Naive thymus-derived CD4-positive, alpha-beta T cell (primary cell): ENCODE data around the gene NTRK2. TPM values are rescaled to one million over a fixed set of nuclear protein-coding genes. Genes with fewer than 3 reads are reported as not detected.

Experiments
- ATAC-seq: fragments of 150-1000 bp; cut with Tn5 transposase; 2 replicates; pipeline ENCODE4 v1.10.0; 2021; ENCODE audit warnings: mild to moderate bottlenecking, moderate library complexity
- CTCF ChIA-PET: fragments of 350-600 bp; sonication (Branson Sonifier 250); formaldehyde crosslinking; loops from one replicate; lab custom pipeline; 2021; ENCODE audit warnings: antibody characterized with exemption; lab: Charles Lee
- POLR2A ChIA-PET: fragments of 350-600 bp; sonication (Branson Sonifier 250); formaldehyde crosslinking; loops from one replicate; lab custom pipeline; 2021; ENCODE audit warnings: antibody characterized with exemption, inconsistent platforms; lab: Charles Lee
- DNase-seq, 9 donors: peaks; one replicate each; pipeline versions ENCODE4 v3.0.0 to v3.0.0-alpha.2; 2020 to 2022; ENCODE audit warnings: mixed read lengths in 1 of 9
- H3K27ac ChIP-seq: one replicate; pipeline ENCODE4 v1.7.0; 2013; ENCODE audit warnings: mild to moderate bottlenecking, low read depth, low read length, moderate library complexity
- H3K27me3 ChIP-seq, 2 donors: one replicate each; pipeline ENCODE4 v1.7.0; 2013; ENCODE audit warnings: low read length in 2 of 2, mild to moderate bottlenecking in 2 of 2, moderate library complexity in 2 of 2; ENCODE audit not compliant: control insufficient read depth in 2 of 2, insufficient read depth in 2 of 2
- H3K36me3 ChIP-seq, 3 experiments: 1 replicate in 2 of 3; 2 replicates in 1 of 3; pipeline ENCODE4 v1.7.0; 2013; ENCODE audit warnings: low read length in 3 of 3, mild to moderate bottlenecking in 3 of 3, moderate library complexity in 1 of 3; ENCODE audit not compliant: insufficient read depth in 3 of 3, control insufficient read depth in 2 of 3
- H3K4me1 ChIP-seq, 2 donors: one replicate each; pipeline ENCODE4 v1.7.0; 2013; ENCODE audit warnings: low read length in 2 of 2, mild to moderate bottlenecking in 2 of 2, moderate library complexity in 1 of 2; ENCODE audit not compliant: control insufficient read depth in 2 of 2, insufficient read depth in 2 of 2
- H3K4me3 ChIP-seq: 2 replicates; pipeline ENCODE4 v1.7.0; 2013; ENCODE audit warnings: mild to moderate bottlenecking, low read length
- H3K9me3 ChIP-seq, 3 experiments: 1 replicate in 2 of 3; 2 replicates in 1 of 3; pipeline ENCODE4 v1.7.0; 2013; ENCODE audit warnings: low read length in 3 of 3; ENCODE audit not compliant: control insufficient read depth in 2 of 3
- H3K27ac Mint-ChIP-seq, 9 donors: one replicate each; pipeline ENCODE4 v1.8.0; 2020 to 2022; ENCODE audit warnings: mixed read lengths in 9 of 9, mild to moderate bottlenecking in 8 of 9, moderate library complexity in 5 of 9, inconsistent platforms in 2 of 9
- H3K27me3 Mint-ChIP-seq, 5 donors: one replicate each; pipeline ENCODE4 v1.8.0; 2021 to 2022; ENCODE audit warnings: mixed read lengths in 5 of 5, mild to moderate bottlenecking in 1 of 5
- H3K36me3 Mint-ChIP-seq, 5 donors: one replicate each; pipeline ENCODE4 v1.8.0; 2020 to 2022; ENCODE audit warnings: mixed read lengths in 5 of 5, mild to moderate bottlenecking in 3 of 5, inconsistent platforms in 1 of 5
- H3K4me1 Mint-ChIP-seq, 7 donors: one replicate each; pipeline ENCODE4 v1.8.0; 2020 to 2022; ENCODE audit warnings: mixed read lengths in 7 of 7, mild to moderate bottlenecking in 3 of 7, inconsistent platforms in 1 of 7
- H3K4me3 Mint-ChIP-seq, 10 donors: one replicate each; pipeline ENCODE4 v1.8.0; 2020 to 2022; ENCODE audit warnings: mild to moderate bottlenecking in 10 of 10, mixed read lengths in 10 of 10, moderate library complexity in 6 of 10, inconsistent platforms in 2 of 10
- H3K9me3 Mint-ChIP-seq, 11 donors: one replicate each; pipeline ENCODE4 v1.8.0; 2020 to 2022; ENCODE audit warnings: mixed read lengths in 11 of 11, mild to moderate bottlenecking in 4 of 11, inconsistent platforms in 1 of 11, moderate library complexity in 1 of 11
- intact Hi-C, 2 donors: fragments of 100-400 bp; cut with micrococcal nuclease; formaldehyde crosslinking; loops; one replicate each; pipeline ENCODE4 v1.15.1; 2023
- polyA plus RNA-seq, 2 donors: library from polyadenylated mRNA; unstranded; fragments of 300-500 nt; fragmentation: Illumina TruSeq; gene quantifications; one replicate each; pipeline ENCODE4 v1.2.3, GENCODE V29; 2021
- total RNA-seq, 6 experiments: library from RNA in 5 of 6; stranded (reverse) in 5 of 6; gene quantifications; 1 replicate in 5 of 6; 2 replicates in 1 of 6; pipeline ENCODE4 v1.2.3 and lab custom pipeline; 2021 to 2026

NTRK2 gene
- total and polyA plus RNA-seq, 7 experiments from 2014 or later: 0.07 to 1.2 TPM; not detected in 5

- no peak overlapping the region for H3K27ac ChIP-seq
- no peak overlapping the region for H3K4me3 Mint-ChIP-seq
- H3K4me1 ChIP-seq: no peaks in the 10 kb centered on the region
- H3K36me3 Mint-ChIP-seq: peaks cover 0 to 7% (median 0%) of the 10 kb centered on the region in 5 donors
- H3K36me3 ChIP-seq: no peaks in the 10 kb centered on the region
- POLR2A ChIA-PET: no interaction called here
- no peaks in the 10 kb centered on the region for H3K9me3 Mint-ChIP-seq
- no peak overlapping the region for H3K4me3 ChIP-seq
- H3K27me3 Mint-ChIP-seq: peaks cover 0 to 15% (median 8%) of the 10 kb centered on the region in 5 donors
- no peak for ATAC-seq
- CTCF ChIA-PET: no interaction called here
- DNase-seq: no peak
- H3K9me3 ChIP-seq: no peaks in the 10 kb centered on the region
- H3K27me3 ChIP-seq: no peaks in the 10 kb centered on the region
- intact Hi-C loops: no loop called here
- no peak overlapping the region for H3K27ac Mint-ChIP-seq
- peaks cover 0 to 45% (median 0%) of the 10 kb centered on the region in 7 donors for H3K4me1 Mint-ChIP-seq
Observed at GRCh38 chr9:84754881-84755280, 85.4 kb downstream of the NTRK2 start.

- H3K27me3 Mint-ChIP-seq: peaks cover 0 to 15% (median 8%) of the 10 kb centered on the region in 5 donors
- Histone ChIP-seq H3K36me3 (no peaks in the 10 kb centered on the region), H3K4me1 (no peaks in the 10 kb centered on the region), H3K27ac (no peak overlapping the region), H3K4me3 (no peak overlapping the region), H3K27me3 (no peaks in the 10 kb centered on the region), H3K9me3 (no peaks in the 10 kb centered on the region)
- CTCF ChIA-PET: no interaction called here
- no peak for DNase-seq
- H3K36me3 Mint-ChIP-seq: peaks cover 0 to 7% (median 0%) of the 10 kb centered on the region in 5 donors
- H3K4me3 Mint-ChIP-seq: no peak overlapping the region
- intact Hi-C loops: no loop called here
- no peak for ATAC-seq
- H3K4me1 Mint-ChIP-seq: peaks cover 0 to 44% (median 0%) of the 10 kb centered on the region in 7 donors
- POLR2A ChIA-PET: no interaction called here
- H3K27ac Mint-ChIP-seq: peak overlapping the region in 1 of 9 donors; percentile 50
- H3K9me3 Mint-ChIP-seq: no peaks in the 10 kb centered on the region
Observed at GRCh38 chr9:84755380-84755779, 85.9 kb downstream of the NTRK2 start.

- Histone ChIP-seq H3K4me3 (no peak overlapping the region), H3K36me3 (no peaks in the 10 kb centered on the region), H3K27ac (no peak overlapping the region), H3K4me1 (no peaks in the 10 kb centered on the region), H3K9me3 (no peaks in the 10 kb centered on the region), H3K27me3 (no peaks in the 10 kb centered on the region)
- Mint-ChIP-seq H3K27me3 (peaks cover 0 to 17% (median 13%) of the 10 kb centered on the region in 5 donors), H3K4me3 (no peak overlapping the region), H3K27ac (no peak overlapping the region), H3K4me1 (peaks cover 0 to 47% (median 0%) of the 10 kb centered on the region in 7 donors), H3K9me3 (peaks cover 0 to 2% (median 0%) of the 10 kb centered on the region in 11 donors), H3K36me3 (peaks cover 0 to 10% (median 0%) of the 10 kb centered on the region in 5 donors)
- ATAC-seq: no peak
- ChIA-PET POLR2A (no interaction called here), CTCF (no interaction called here)
- intact Hi-C loops: no loop called here
- no peak for DNase-seq
Observed at GRCh38 chr9:84756171-84756570, 86.6 kb downstream of the NTRK2 start.

GRCh38 chr9:84756731-84757130 lies 87.2 kb downstream of the NTRK2 start:
- Histone ChIP-seq H3K4me3 (no peak overlapping the region), H3K36me3 (no peaks in the 10 kb centered on the region), H3K27ac (no peak overlapping the region), H3K27me3 (no peaks in the 10 kb centered on the region), H3K9me3 (no peaks in the 10 kb centered on the region), H3K4me1 (no peaks in the 10 kb centered on the region)
- Mint-ChIP-seq H3K27ac (no peak overlapping the region), H3K9me3 (peaks cover 0 to 5% (median 0%) of the 10 kb centered on the region in 11 donors), H3K36me3 (peaks cover 0 to 13% (median 0%) of the 10 kb centered on the region in 5 donors), H3K4me1 (peaks cover 0 to 48% (median 0%) of the 10 kb centered on the region in 7 donors), H3K4me3 (no peak overlapping the region), H3K27me3 (peaks cover 0 to 21% (median 9%) of the 10 kb centered on the region in 5 donors)
- ATAC-seq (no peak), DNase-seq (no peak)
- intact Hi-C loops: no loop called here
- POLR2A ChIA-PET: no interaction called here
- CTCF ChIA-PET: no interaction called here

- no peaks in the 10 kb centered on the region for H3K36me3 ChIP-seq
- H3K4me1 ChIP-seq: no peaks in the 10 kb centered on the region
- no peak overlapping the region for H3K27ac ChIP-seq
- Mint-ChIP-seq H3K4me1 (peaks cover 0 to 44% (median 0%) of the 10 kb centered on the region in 7 donors), H3K4me3 (peak overlapping the region in 1 of 10 donors; percentile 75), H3K36me3 (peaks cover 0 to 17% (median 0%) of the 10 kb centered on the region in 5 donors), H3K9me3 (peaks cover 0 to 16% (median 2%) of the 10 kb centered on the region in 11 donors), H3K27ac (peak overlapping the region in 1 of 9 donors; percentile 87), H3K27me3 (peaks cover 0 to 24% (median 15%) of the 10 kb centered on the region in 5 donors)
- no peaks in the 10 kb centered on the region for H3K9me3 ChIP-seq
- ChIA-PET POLR2A (no interaction called here), CTCF (no interaction called here)
- no peak for DNase-seq
- H3K27me3 ChIP-seq: no peaks in the 10 kb centered on the region
- no peak overlapping the region for H3K4me3 ChIP-seq
- intact Hi-C loops: loop anchor here in 1 of 2 donors (1.0 kb wide), 1 partner anchor 50 kb away; no protein-coding TSS in a partner anchor
- no peak for ATAC-seq
Observed at GRCh38 chr9:84758817-84759216, 89.3 kb downstream of the NTRK2 start.

GRCh38 chr9:84759300-84759750 lies 89.8 kb downstream of the NTRK2 start:
- Mint-ChIP-seq H3K4me3 (peak overlapping the region in 1 of 10 donors; percentile 75), H3K27ac (peak overlapping the region in 1 of 9 donors; percentile 87), H3K27me3 (peaks cover 0 to 24% (median 16%) of the 10 kb centered on the region in 5 donors), H3K9me3 (peaks cover 0 to 16% (median 2%) of the 10 kb centered on the region in 11 donors), H3K36me3 (peaks cover 0 to 18% (median 0%) of the 10 kb centered on the region in 5 donors), H3K4me1 (peaks cover 0 to 43% (median 0%) of the 10 kb centered on the region in 7 donors)
- Histone ChIP-seq H3K36me3 (no peaks in the 10 kb centered on the region), H3K27ac (no peak overlapping the region), H3K4me1 (no peaks in the 10 kb centered on the region), H3K4me3 (no peak overlapping the region), H3K27me3 (no peaks in the 10 kb centered on the region), H3K9me3 (no peaks in the 10 kb centered on the region)
- DNase-seq: peak in 1 of 9 donors; percentile 51
- intact Hi-C loops: loop anchor here in 1 of 2 donors (1.0 kb wide), 1 partner anchor 50 kb away; no protein-coding TSS in a partner anchor
- ChIA-PET POLR2A (no interaction called here), CTCF (no interaction called here)
- ATAC-seq: no peak

- Mint-ChIP-seq H3K9me3 (peaks cover 0 to 16% (median 2%) of the 10 kb centered on the region in 11 donors), H3K27me3 (peaks cover 2 to 24% (median 16%) of the 10 kb centered on the region in 5 donors), H3K36me3 (peaks cover 0 to 19% (median 0%) of the 10 kb centered on the region in 5 donors), H3K4me3 (peak overlapping the region in 1 of 10 donors; percentile 2), H3K27ac (peak overlapping the region in 1 of 9 donors; percentile 36), H3K4me1 (peaks cover 0 to 39% (median 0%) of the 10 kb centered on the region in 7 donors)
- Histone ChIP-seq H3K27ac (no peak overlapping the region), H3K9me3 (no peaks in the 10 kb centered on the region), H3K36me3 (no peaks in the 10 kb centered on the region), H3K4me3 (no peak overlapping the region), H3K4me1 (no peaks in the 10 kb centered on the region), H3K27me3 (no peaks in the 10 kb centered on the region)
- ChIA-PET POLR2A (no interaction called here), CTCF (no interaction called here)
- DNase-seq: no peak
- no peak for ATAC-seq
- intact Hi-C loops: loop anchor here in 1 of 2 donors (1.0 to 5.0 kb wide), 2 partner anchors 51 to 63 kb away; no protein-coding TSS in a partner anchor
Observed at GRCh38 chr9:84759804-84760203, 90.3 kb downstream of the NTRK2 start.
